Sciatic nerve (tissue), 2 donors: ENCODE measurements around the gene CAPN7. TPM values are rescaled to one million over a fixed set of nuclear protein-coding genes. Genes with fewer than 3 reads are reported as not detected.

ENCODE experiments used
- ATAC-seq: fragments of 200-7000 bp; cut with Tn5 transposase; one replicate; pipeline ENCODE4 v1.9.1; 2020; ENCODE audit warnings: mild to moderate bottlenecking, moderate library complexity
- DNase-seq: peaks from one replicate; pipeline ENCODE4 v3.0.0-alpha.2; 2020; ENCODE audit warnings: low spot score
- intact Hi-C: fragments of 100-400 bp; cut with DNase I; formaldehyde crosslinking; loops from one replicate; pipeline ENCODE4 v1.14.2; 2022
- total RNA-seq: library from RNA; stranded (reverse); fragmentation: NEBNext Ultra II Directional; extraction: Animal tissue kit (Norgen Biotek cat#: 25700); gene quantifications from one replicate; pipeline ENCODE4 v1.2.1, GENCODE V29; 2021
- donor health status: DM: no; HTN: no; CAD: no.
- donor health status: DM: no; HTN: no; CAD: no.

CAPN7 gene
- total RNA-seq, 1 donor from 2014 or later = 68.4 TPM

GRCh38 chr3:15267502-15267901, 61.5 kb downstream of the CAPN7 start:
- intact Hi-C loops = loop anchor here (2.0 to 5.0 kb wide), 2 partner anchors 65 to 113 kb away; partner anchors contain the start of gene SH3BP5
- no peak for DNase-seq
- no peak for ATAC-seq

GRCh38 chr3:15268033-15268631, 62.1 kb downstream of the CAPN7 start:
- peak; percentile 82 for ATAC-seq
- intact Hi-C loops = loop anchor here (5.0 kb wide), 1 partner anchor 64 kb away; the partner anchor contains the start of gene SH3BP5
- peak; percentile 94 for DNase-seq

GRCh38 chr3:15269091-15269989, 63.3 kb downstream of the CAPN7 start:
- ATAC-seq (peak; percentile 89), DNase-seq (peak; percentile 91)
- intact Hi-C loops = loop anchor here (5.0 kb wide), 1 partner anchor 63 kb away; the partner anchor contains the start of gene SH3BP5

- ATAC-seq (no peak), DNase-seq (no peak)
- intact Hi-C loops = no loop called here
These were observed 65.0 kb downstream of the CAPN7 start for GRCh38 chr3:15271030-15271429.

- intact Hi-C loops = no loop called here
- ATAC-seq (peak; percentile 1), DNase-seq (peak; percentile 73)
These were observed 65.8 kb downstream of the CAPN7 start for GRCh38 chr3:15271785-15272381.

- no peak for ATAC-seq
- intact Hi-C loops = no loop called here
- DNase-seq = peak; percentile 50
These were observed 66.6 kb downstream of the CAPN7 start for GRCh38 chr3:15272426-15273196.

- intact Hi-C loops = no loop called here
- ATAC-seq = no peak
These were observed 67.2 kb downstream of the CAPN7 start for GRCh38 chr3:15273227-15273626.

GRCh38 chr3:15276028-15276724, 70.1 kb downstream of the CAPN7 start:
- intact Hi-C loops = no loop called here
- DNase-seq = peak; percentile 42
- ATAC-seq = no peak

More at GRCh38 chr3:15273227-15273626, 67.2 kb downstream of the CAPN7 start:
- DNase-seq = no peak

- peak; percentile 54 for DNase-seq
- intact Hi-C loops = no loop called here
- ATAC-seq = no peak
These were observed 71.9 kb downstream of the CAPN7 start for GRCh38 chr3:15277861-15278500.

GRCh38 chr3:15279205-15279604, 73.2 kb downstream of the CAPN7 start:
- no peak for DNase-seq
- intact Hi-C loops = no loop called here
- no peak for ATAC-seq

GRCh38 chr3:15279671-15280402, 73.8 kb downstream of the CAPN7 start:
- ATAC-seq (peak; percentile 5), DNase-seq (no peak)
- intact Hi-C loops = no loop called here

- ATAC-seq = no peak
- intact Hi-C loops = no loop called here
- DNase-seq = no peak
These were observed 74.9 kb downstream of the CAPN7 start for GRCh38 chr3:15280853-15281532.

- ATAC-seq = no peak
These were observed 75.8 kb downstream of the CAPN7 start for GRCh38 chr3:15281817-15282216.

GRCh38 chr3:15283702-15284101, 77.7 kb downstream of the CAPN7 start:
- DNase-seq (no peak), ATAC-seq (no peak)
- intact Hi-C loops = no loop called here

More at GRCh38 chr3:15281817-15282216, 75.8 kb downstream of the CAPN7 start:
- DNase-seq = no peak
- intact Hi-C loops = no loop called here

- ATAC-seq (no peak), DNase-seq (no peak)
- intact Hi-C loops = no loop called here
These were observed 78.3 kb downstream of the CAPN7 start for GRCh38 chr3:15284121-15284889.

- DNase-seq = no peak
- intact Hi-C loops = no loop called here
- ATAC-seq = no peak
These were observed 80.0 kb downstream of the CAPN7 start for GRCh38 chr3:15286022-15286421.
